Esophagus muscularis mucosa (tissue), 4 donors: Measurements from ENCODE around the gene LAMTOR5. TPM values are rescaled to one million over a fixed set of nuclear protein-coding genes. Genes with fewer than 3 reads are reported as not detected.
A peak's percentile ranks its signal among the peaks of the same experiment; 100 is the strongest.

Source experiments
- DNase-seq: peaks from one replicate; pipeline ENCODE4 v3.0.0-alpha.2; 2017; ENCODE audit errors: extremely low spot score
- H3K27ac ChIP-seq, 4 donors: fragments of 200-600 bp; sonication (generic); replicated peaks in 1 of 4; 1 replicate in 3 of 4; 2 replicates in 1 of 4; pipeline ENCODE4 v1.5.1; 2016 to 2019; ENCODE audit warnings: mild to moderate bottlenecking in 1 of 4
- H3K27me3 ChIP-seq, 4 donors: fragments of 200-600 bp; sonication (generic); one replicate each; pipeline versions ENCODE4 v1.5.1 to v1.6.0; 2016 to 2019
- H3K36me3 ChIP-seq, 4 donors: fragments of 200-600 bp; sonication (generic); one replicate each; pipeline ENCODE4 v1.5.1; 2016 to 2019
- H3K4me1 ChIP-seq, 4 donors: fragments of 200-600 bp; sonication (generic); one replicate each; pipeline ENCODE4 v1.5.1; 2016 to 2019
- H3K4me3 ChIP-seq, 4 donors: fragments of 200-600 bp; sonication (generic); 1 replicate in 2 of 4; 2 replicates in 2 of 4; pipeline ENCODE4 v1.5.1; 2016 to 2019; ENCODE audit warnings: mild to moderate bottlenecking in 4 of 4, moderate library complexity in 1 of 4
- H3K9me3 ChIP-seq, 4 donors: fragments of 200-600 bp; sonication (generic); 1 replicate in 3 of 4; 2 replicates in 1 of 4; pipeline ENCODE4 v1.5.1; 2016 to 2019
- EP300 ChIP-seq: sonication (generic); formaldehyde crosslinking; IDR thresholded peaks from one replicate; pipeline ENCODE4 v1.6.1; 2017; ENCODE audit warnings: antibody characterized with exemption
- POLR2A ChIP-seq: fragments of 450-650 bp; IDR thresholded peaks from one replicate; pipeline ENCODE4 v1.6.1; 2017; ENCODE audit warnings: antibody characterized with exemption, moderate library complexity, mild to moderate bottlenecking, low read depth
- POLR2AphosphoS5 ChIP-seq, 2 donors: sonication (generic); formaldehyde crosslinking; IDR thresholded peaks; one replicate each; pipeline ENCODE4 v1.6.1; 2017; ENCODE audit warnings: antibody characterized with exemption in 2 of 2
- WGBS: methylation state at CpG from one replicate; pipeline ENCODE4 v1.1.5; 2018; 5-methylcytosine and 5-hydroxymethylcytosine counted together
- intact Hi-C: fragments of 100-400 bp; cut with DNase I; formaldehyde crosslinking; loops from one replicate; pipeline ENCODE4 v1.15.1; 2023
- total RNA-seq, 4 donors: library from RNA; depleted of rRNA; stranded (reverse); fragments of >200 nt; gene quantifications; one replicate each; pipeline versions ENCODE4 v1.1.0 to v1.2.1, GENCODE V29; 2016
- TF ChIP-seq, protein P1 (sequence below), 3 experiments: fragments of 200-600 bp in 2 of 3; fragments of 450-650 bp in 1 of 3; sonication (generic) in 2 of 3; IDR thresholded peaks; one replicate each; pipeline ENCODE4 v1.5.1; 2017 to 2019; ENCODE audit warnings: antibody characterized with exemption in 3 of 3, mild to moderate bottlenecking in 2 of 3, moderate library complexity in 1 of 3

The LAMTOR5 gene
- total RNA-seq, 4 donors from 2014 or later = 59.9 to 113 (median 71.0) TPM

DNA sequence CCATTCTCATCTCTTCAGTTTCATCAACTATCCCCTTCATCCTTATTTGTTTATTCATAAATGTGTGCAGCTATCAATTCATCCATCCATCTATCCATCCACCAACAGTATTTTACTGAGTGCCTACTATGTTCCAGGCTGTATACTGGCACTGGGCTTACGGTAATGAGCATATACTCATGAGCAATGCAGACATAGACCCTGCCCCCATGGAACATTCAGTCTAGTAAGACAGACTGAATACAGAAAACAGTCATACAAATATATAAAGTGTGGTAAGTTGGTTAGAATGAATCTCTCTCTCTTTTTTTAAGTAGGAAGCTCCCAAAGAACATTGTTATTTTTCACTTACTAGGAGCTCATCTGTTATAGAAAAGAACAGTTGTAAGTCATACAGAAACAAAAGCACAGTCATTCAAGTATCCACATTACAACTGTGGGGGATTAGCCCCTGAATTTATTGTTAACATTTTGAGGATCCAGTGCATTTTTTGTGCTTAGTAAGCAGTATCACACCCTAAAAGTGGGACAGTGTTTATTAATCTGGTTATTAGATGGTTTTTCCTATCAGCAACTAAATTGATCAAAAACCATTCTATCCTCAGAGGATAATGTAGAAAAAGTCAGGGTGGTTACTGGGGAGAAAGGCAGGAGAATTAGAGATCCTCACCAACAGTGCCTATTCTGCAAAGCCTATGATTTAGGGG, 20.3 kb downstream of the LAMTOR5 start:
- Histone ChIP-seq H3K4me3 (no peak overlapping the region), H3K27me3 (no peaks in the 10 kb centered on the region), H3K36me3 (peaks cover 0 to 26% (median 0%) of the 10 kb centered on the region in 4 donors), H3K4me1 (peaks cover 3 to 30% (median 25%) of the 10 kb centered on the region in 4 donors), H3K27ac (no peak overlapping the region), H3K9me3 (no peaks in the 10 kb centered on the region)
- TF ChIP-seq POLR2A = no peak
- TF ChIP-seq, protein P1, sequence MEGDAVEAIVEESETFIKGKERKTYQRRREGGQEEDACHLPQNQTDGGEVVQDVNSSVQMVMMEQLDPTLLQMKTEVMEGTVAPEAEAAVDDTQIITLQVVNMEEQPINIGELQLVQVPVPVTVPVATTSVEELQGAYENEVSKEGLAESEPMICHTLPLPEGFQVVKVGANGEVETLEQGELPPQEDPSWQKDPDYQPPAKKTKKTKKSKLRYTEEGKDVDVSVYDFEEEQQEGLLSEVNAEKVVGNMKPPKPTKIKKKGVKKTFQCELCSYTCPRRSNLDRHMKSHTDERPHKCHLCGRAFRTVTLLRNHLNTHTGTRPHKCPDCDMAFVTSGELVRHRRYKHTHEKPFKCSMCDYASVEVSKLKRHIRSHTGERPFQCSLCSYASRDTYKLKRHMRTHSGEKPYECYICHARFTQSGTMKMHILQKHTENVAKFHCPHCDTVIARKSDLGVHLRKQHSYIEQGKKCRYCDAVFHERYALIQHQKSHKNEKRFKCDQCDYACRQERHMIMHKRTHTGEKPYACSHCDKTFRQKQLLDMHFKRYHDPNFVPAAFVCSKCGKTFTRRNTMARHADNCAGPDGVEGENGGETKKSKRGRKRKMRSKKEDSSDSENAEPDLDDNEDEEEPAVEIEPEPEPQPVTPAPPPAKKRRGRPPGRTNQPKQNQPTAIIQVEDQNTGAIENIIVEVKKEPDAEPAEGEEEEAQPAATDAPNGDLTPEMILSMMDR (IDR thresholded peaks at IDR 0.05) = no peak
- TF ChIP-seq EP300 = no peak
- no peak for TF ChIP-seq POLR2AphosphoS5 (IDR thresholded peaks at IDR 0.05)
- 100% methylated on average over 1 of the region's 1 CpG for WGBS
- intact Hi-C loops = no loop called here
- DNase-seq = no peak

DNA sequence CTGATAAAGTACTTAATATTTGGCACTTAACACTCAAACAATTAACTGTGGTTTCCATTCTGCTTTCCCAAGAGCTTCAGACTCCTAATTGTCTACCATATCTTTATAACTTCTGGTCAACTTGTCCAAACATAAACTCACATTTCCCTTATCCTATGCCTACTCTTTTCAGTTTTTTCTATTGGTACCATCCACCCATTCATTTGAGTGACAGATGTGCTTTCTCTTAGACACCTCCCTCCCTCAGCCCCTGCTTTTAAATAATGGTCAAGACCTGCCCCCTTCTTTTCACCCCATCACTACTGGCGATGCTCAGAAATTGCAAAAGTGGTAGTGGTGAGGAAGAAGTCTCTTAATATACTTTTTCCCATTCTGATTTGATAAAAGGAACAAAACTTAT, 22.1 kb downstream of the LAMTOR5 start:
- peaks cover 3 to 19% (median 12%) of the 10 kb centered on the region in 4 donors for H3K4me1 ChIP-seq
- DNase-seq = no peak
- H3K27me3 ChIP-seq = no peaks in the 10 kb centered on the region
- WGBS = 97% methylated on average over 1 of the region's 1 CpG
- intact Hi-C loops = no loop called here
- no peak overlapping the region for H3K27ac ChIP-seq
- H3K9me3 ChIP-seq = no peaks in the 10 kb centered on the region
- H3K4me3 ChIP-seq = no peak overlapping the region
- peaks cover 0 to 31% (median 1%) of the 10 kb centered on the region in 4 donors for H3K36me3 ChIP-seq
- TF ChIP-seq EP300 (no peak), POLR2A (no peak), POLR2AphosphoS5 (IDR thresholded peaks at IDR 0.05) (no peak)
- TF ChIP-seq, protein P1 (IDR thresholded peaks at IDR 0.05) = no peak

DNA sequence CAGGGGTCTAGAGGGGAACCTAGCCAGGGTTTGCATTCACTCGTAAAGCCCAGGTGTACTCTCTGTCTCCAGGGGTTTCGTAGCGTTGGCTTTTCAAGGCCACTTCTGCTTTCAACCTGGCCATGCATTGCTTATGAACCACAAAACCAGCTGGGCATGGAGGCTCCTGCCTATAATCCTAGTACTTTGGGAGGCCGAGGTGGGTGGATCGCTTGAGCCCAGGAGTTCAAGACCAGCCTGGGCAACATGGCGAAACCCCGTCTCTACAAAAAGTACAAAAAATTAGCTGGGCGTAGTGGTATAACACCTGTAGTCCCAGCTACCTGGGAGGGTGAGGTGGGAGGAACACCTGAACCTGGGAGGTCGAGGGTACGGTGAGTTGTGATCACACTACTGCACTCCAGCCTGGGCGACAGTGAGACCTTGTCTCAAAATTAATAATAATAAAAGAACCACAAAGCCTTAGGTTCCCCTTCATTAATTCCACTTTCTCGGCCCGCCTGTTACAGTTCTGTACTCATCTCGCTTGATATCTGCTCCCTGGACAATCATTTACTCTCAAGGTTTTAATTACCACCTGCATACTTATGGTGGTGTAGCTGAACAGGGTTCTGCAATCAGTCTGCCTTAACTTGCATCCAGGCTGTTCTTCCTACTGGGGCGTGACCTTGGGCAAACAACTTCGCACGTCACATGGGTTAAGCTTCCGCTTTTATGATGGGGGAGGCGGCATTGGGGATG, 22.7 kb downstream of the LAMTOR5 start:
- TF ChIP-seq EP300 = no peak
- TF ChIP-seq, protein P1 (IDR thresholded peaks at IDR 0.05) = no peak
- TF ChIP-seq POLR2A = no peak
- no peak for TF ChIP-seq POLR2AphosphoS5 (IDR thresholded peaks at IDR 0.05)
- Histone ChIP-seq H3K4me1 (peaks cover 3 to 16% (median 10%) of the 10 kb centered on the region in 4 donors), H3K9me3 (no peaks in the 10 kb centered on the region), H3K27ac (no peak overlapping the region), H3K27me3 (no peaks in the 10 kb centered on the region), H3K4me3 (no peak overlapping the region), H3K36me3 (peaks cover 0 to 35% (median 1%) of the 10 kb centered on the region in 4 donors)
- WGBS = 93% methylated on average over 19 of the region's 19 CpGs
- DNase-seq = no peak
- intact Hi-C loops = no loop called here

DNA sequence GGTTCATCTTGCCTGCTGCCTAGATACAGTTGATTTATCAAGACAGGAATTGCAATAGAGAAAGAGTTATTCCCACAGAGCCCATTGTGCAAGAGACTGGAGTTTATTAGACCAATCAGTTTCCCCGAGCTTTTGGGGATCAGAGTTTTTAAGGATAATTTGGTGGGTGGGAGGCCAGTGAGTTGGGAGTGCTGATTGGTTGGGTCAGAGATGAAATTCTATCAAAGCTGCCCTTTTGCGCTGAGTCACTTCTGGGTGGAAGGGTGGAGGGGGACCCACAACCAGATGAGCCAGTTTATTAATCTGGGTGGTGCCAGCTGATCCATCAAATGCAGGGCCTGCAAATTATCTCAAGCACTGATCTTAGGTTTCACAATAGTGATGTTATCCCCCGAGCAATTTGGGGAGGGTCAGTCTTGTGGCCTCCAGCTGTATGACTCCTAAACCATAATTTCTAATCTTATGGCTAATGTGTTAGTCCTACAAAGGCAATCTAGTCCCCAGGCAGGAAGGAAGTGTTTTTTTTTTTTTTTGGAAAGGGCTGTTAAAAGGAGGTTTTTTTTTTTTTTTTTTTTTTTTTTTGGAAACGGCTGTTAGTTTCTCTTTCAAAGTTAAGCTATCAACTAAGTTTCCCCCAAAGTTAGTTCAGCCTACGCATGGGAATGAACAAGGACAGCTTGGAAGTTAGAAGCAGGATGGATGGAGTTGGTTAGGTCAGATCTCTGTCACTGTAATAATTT, 24.1 kb downstream of the LAMTOR5 start:
- peak overlapping the region in 2 of 4 donors; percentile 25 to 32 for H3K27ac ChIP-seq
- WGBS = 64% methylated on average over 5 of the region's 5 CpGs

More for the DNA sequence above, 24.1 kb downstream of the LAMTOR5 start:
- no peak for TF ChIP-seq POLR2A
- TF ChIP-seq EP300 = no peak
- TF ChIP-seq, protein P1 (IDR thresholded peaks at IDR 0.05) = no peak
- TF ChIP-seq POLR2AphosphoS5 (IDR thresholded peaks at IDR 0.05) = no peak
- no peaks in the 10 kb centered on the region for H3K27me3 ChIP-seq
- DNase-seq = no peak
- no peak overlapping the region for H3K4me3 ChIP-seq
- intact Hi-C loops = no loop called here
- H3K36me3 ChIP-seq = peaks cover 0 to 43% (median 6%) of the 10 kb centered on the region in 4 donors
- no peaks in the 10 kb centered on the region for H3K9me3 ChIP-seq
- H3K4me1 ChIP-seq = peaks cover 3 to 8% (median 6%) of the 10 kb centered on the region in 4 donors
